NCI-H2227 (cell line): ENCODE measurements around the gene AGMAT.

Experiments used
- DNase-seq: peaks from one replicate; lab custom pipeline; 2025; ENCODE audit not compliant: unreplicated experiment; lab: John Stamatoyannopoulos, UW

AGMAT gene

GRCh38 chr1:15584489-15585363 lies at the start of gene AGMAT:
TSS of gene AGMAT (minus strand) at chr1:15585051. CDS start at chr1:15584967, 84 bp downstream.
- DNase-seq = peak; percentile 31

- DNase-seq = no peak
These were observed 49.0 kb upstream of the AGMAT start for GRCh38 chr1:15633756-15634420.

- DNase-seq = no peak
These were observed 43.2 kb upstream of the AGMAT start for GRCh38 chr1:15628003-15628402.

- DNase-seq = no peak
These were observed 42.6 kb upstream of the AGMAT start for GRCh38 chr1:15627343-15627988.

- no peak for DNase-seq
These were observed 41.6 kb upstream of the AGMAT start for GRCh38 chr1:15626269-15626950.

- DNase-seq = no peak
These were observed 40.4 kb upstream of the AGMAT start for GRCh38 chr1:15625056-15625917.

- no peak for DNase-seq
These were observed 39.4 kb upstream of the AGMAT start for GRCh38 chr1:15624133-15624714.

- no peak for DNase-seq
These were observed 38.6 kb upstream of the AGMAT start for GRCh38 chr1:15623435-15623834.

- DNase-seq = no peak
These were observed 38.0 kb upstream of the AGMAT start for GRCh38 chr1:15622712-15623373.

GRCh38 chr1:15621975-15622374 lies 37.1 kb upstream of the AGMAT start:
- no peak for DNase-seq

GRCh38 chr1:15620902-15621682 lies 36.2 kb upstream of the AGMAT start:
- DNase-seq = no peak

GRCh38 chr1:15620155-15620545 lies 35.3 kb upstream of the AGMAT start:
- DNase-seq = no peak

- DNase-seq = no peak
These were observed 34.0 kb upstream of the AGMAT start for GRCh38 chr1:15618655-15619525.

- no peak for DNase-seq
These were observed 33.3 kb upstream of the AGMAT start for GRCh38 chr1:15618077-15618654.

GRCh38 chr1:15617173-15618076 lies 32.6 kb upstream of the AGMAT start, which contains the start of gene DDI2:
TSS of gene DDI2 (plus strand) at chr1:15617458. CDS start at chr1:15617671, 213 bp downstream.
- peak; percentile 99 for DNase-seq
